B cell (primary cell): ENCODE results near the gene PDGFA. TPM values are rescaled to one million over a fixed set of nuclear protein-coding genes. Genes with fewer than 3 reads are reported as not detected.

ENCODE experiments used
- ATAC-seq: fragments of 200-7000 bp; cut with Tn5 transposase; one replicate; pipeline ENCODE4 v1.10.0; 2021; ENCODE audit warnings: low read depth, mild to moderate bottlenecking, moderate number of reproducible peaks, moderate library complexity
- CTCF ChIA-PET: fragments of 350-600 bp; sonication (Branson Sonifier 250); formaldehyde crosslinking; loops from one replicate; lab custom pipeline; 2021; ENCODE audit warnings: antibody characterized with exemption, inconsistent platforms; lab: Charles Lee
- POLR2A ChIA-PET: fragments of 350-600 bp; sonication (Branson Sonifier 250); formaldehyde crosslinking; loops from one replicate; lab custom pipeline; 2021; ENCODE audit warnings: antibody characterized with exemption; lab: Charles Lee
- DNase-seq: peaks from one replicate; pipeline ENCODE4 v3.0.0; 2013
- H2AFZ ChIP-seq: 2 replicates; pipeline ENCODE4 v1.6.1; 2012; ENCODE audit warnings: mild to moderate bottlenecking, low read depth, low read length; ENCODE audit not compliant: insufficient read depth, poor library complexity, severe bottlenecking
- H3K27ac ChIP-seq, 2 donors: 1 replicate in 1 of 2; 2 replicates in 1 of 2; pipeline ENCODE4 v1.5.1; 2012 to 2013; ENCODE audit warnings: low read length in 2 of 2, mild to moderate bottlenecking in 2 of 2, moderate library complexity in 1 of 2
- H3K27me3 ChIP-seq, 4 experiments: fragments of 200-600 bp in 1 of 4; sonication (generic) in 1 of 4; replicated peaks in 1 of 4; 1 replicate in 2 of 4; 2 replicates in 2 of 4; pipeline versions ENCODE4 v1.6.1 to v1.7.0; 2013 to 2016; ENCODE audit warnings: low read length in 3 of 4, mild to moderate bottlenecking in 2 of 4, mixed read lengths in 1 of 4, moderate library complexity in 1 of 4; ENCODE audit not compliant: insufficient read depth in 4 of 4, control insufficient read depth in 3 of 4; ENCODE audit errors: control extremely low read depth in 1 of 4
- H3K36me3 ChIP-seq, 2 experiments: replicated peaks in 1 of 2; 1 replicate in 1 of 2; 2 replicates in 1 of 2; pipeline versions ENCODE4 v1.6.1 to v1.7.1; 2013; ENCODE audit warnings: low read length in 1 of 2; ENCODE audit not compliant: insufficient read depth in 2 of 2, control insufficient read depth in 1 of 2; ENCODE audit errors: control extremely low read depth in 1 of 2, extremely low read depth in 1 of 2
- H3K4me1 ChIP-seq, 2 donors: fragments of 200-600 bp in 1 of 2; sonication (generic) in 1 of 2; 1 replicate in 1 of 2; 2 replicates in 1 of 2; pipeline versions ENCODE4 v1.5.1 to v1.6.1; 2013 to 2017; ENCODE audit warnings: low read length in 2 of 2; ENCODE audit not compliant: control insufficient read depth in 2 of 2, insufficient read depth in 2 of 2
- H3K4me2 ChIP-seq: replicated peaks from 2 replicates; pipeline ENCODE3; 2012; ENCODE audit warnings: mild to moderate bottlenecking, low read depth, low read length; ENCODE audit not compliant: poor library complexity, severe bottlenecking
- H3K4me3 ChIP-seq, 5 experiments: fragments of 200-600 bp in 1 of 5; sonication (generic) in 1 of 5; 1 replicate in 3 of 5; 2 replicates in 2 of 5; pipeline versions ENCODE4 v1.5.1 to v1.7.0; 2011 to 2016; ENCODE audit warnings: low read length in 4 of 5, mild to moderate bottlenecking in 4 of 5, low read depth in 2 of 5, control low read depth in 1 of 5, moderate library complexity in 1 of 5; ENCODE audit not compliant: insufficient read depth in 1 of 5; ENCODE audit errors: control extremely low read depth in 1 of 5, extremely low read depth in 1 of 5
- H3K79me2 ChIP-seq: fragments of 200-600 bp; sonication (generic); one replicate; pipeline ENCODE4 v1.6.0; 2016; ENCODE audit warnings: low read length; ENCODE audit not compliant: control insufficient read depth, insufficient read depth
- H3K9ac ChIP-seq: fragments of 200-600 bp; sonication (generic); 2 replicates; pipeline ENCODE4 v1.6.1; 2017; ENCODE audit warnings: mild to moderate bottlenecking, low read length, moderate library complexity
- H3K9me3 ChIP-seq, 3 donors: one replicate each; pipeline versions ENCODE4 v1.6.1 to v1.7.1; 2013; ENCODE audit warnings: low read length in 2 of 3; ENCODE audit not compliant: control insufficient read depth in 2 of 3, insufficient read depth in 1 of 3; ENCODE audit errors: control extremely low read depth in 1 of 3
- H4K20me1 ChIP-seq: 2 replicates; pipeline ENCODE4 v1.6.0; 2012; ENCODE audit warnings: mild to moderate bottlenecking, low read length; ENCODE audit not compliant: insufficient read depth, control insufficient read depth, poor library complexity, severe bottlenecking
- H3K27ac Mint-ChIP-seq: one replicate; pipeline ENCODE4 v1.8.0; 2021; ENCODE audit warnings: mixed read lengths
- H3K27me3 Mint-ChIP-seq: one replicate; pipeline ENCODE4 v1.8.0; 2021; ENCODE audit warnings: mixed read lengths
- H3K4me1 Mint-ChIP-seq: one replicate; pipeline ENCODE4 v1.8.0; 2021; ENCODE audit warnings: mixed read lengths
- H3K4me3 Mint-ChIP-seq: one replicate; pipeline ENCODE4 v1.8.0; 2021; ENCODE audit warnings: mixed read lengths
- H3K9me3 Mint-ChIP-seq: one replicate; pipeline ENCODE4 v1.8.0; 2022; ENCODE audit warnings: mixed read lengths; ENCODE audit not compliant: insufficient read depth
- CTCF ChIP-seq: fragments of 200-600 bp; IDR thresholded peaks from one replicate; pipeline ENCODE4 v1.8.0; 2022; ENCODE audit warnings: antibody characterized with exemption, mild to moderate bottlenecking
- EZH2 ChIP-seq: IDR thresholded peaks from 2 replicates; pipeline ENCODE4 v1.6.1; 2012; ENCODE audit warnings: borderline replicate concordance, low read depth, mild to moderate bottlenecking, moderate library complexity, low read length; ENCODE audit not compliant: insufficient read depth, poor library complexity, severe bottlenecking
- WGBS: methylation state at CpG from one replicate; pipeline ENCODE4 v1.1.5; 2013; ENCODE audit warnings: missing lambda C conversion rate; ENCODE audit not compliant: insufficient coverage; 5-methylcytosine and 5-hydroxymethylcytosine counted together
- intact Hi-C: fragments of 100-400 bp; cut with micrococcal nuclease; formaldehyde crosslinking; loops from one replicate; pipeline ENCODE4 v1.10.0; 2022
- polyA plus RNA-seq: library from polyadenylated mRNA; depleted of rRNA; stranded (reverse); fragments of >200 nt; gene quantifications from 2 replicates; pipeline ENCODE4 v1.2.3, GENCODE V29; 2012
- total RNA-seq, 2 donors: library from RNA; stranded (reverse); fragments of 120-200 nt in 1 of 2; gene quantifications; 1 replicate in 1 of 2; 2 replicates in 1 of 2; pipeline versions ENCODE4 v1.2.3 to v1.2.4, GENCODE V29; 2013 to 2022

The PDGFA gene
- total and polyA plus RNA-seq, 2 donors (not counting 1 experiment from before 2014, with no cell fraction given) = 0.36 to 1.5 TPM

DNA sequence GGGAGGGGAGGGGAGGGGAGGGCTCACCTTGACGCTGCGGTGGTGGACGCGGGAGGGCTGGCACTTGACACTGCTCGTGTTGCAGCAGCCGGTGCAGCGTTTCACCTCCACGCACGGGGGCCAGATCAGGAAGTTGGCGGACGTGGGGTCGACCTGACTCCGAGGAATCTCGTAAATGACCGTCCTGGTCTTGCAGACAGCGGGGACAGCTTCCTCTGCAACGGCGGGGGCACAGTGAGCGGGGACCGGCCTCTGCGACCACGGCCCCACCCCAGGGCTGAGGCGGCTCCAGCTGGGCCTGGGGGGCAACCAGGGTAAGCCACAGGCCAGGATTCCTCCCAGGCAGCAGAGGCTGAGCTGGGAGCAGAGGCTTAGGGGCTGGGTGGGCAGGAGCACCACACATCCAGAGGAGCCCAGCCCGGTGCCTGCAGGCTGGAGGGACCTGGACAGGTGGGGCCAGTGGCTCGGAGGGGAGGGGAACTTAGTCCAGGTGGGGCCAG is 8.8 kb downstream of the PDGFA start:
- H3K9me3 ChIP-seq = no peaks in the 10 kb centered on the region
- Mint-ChIP-seq H3K4me1 (no peaks in the 10 kb centered on the region), H3K27ac (no peak overlapping the region), H3K9me3 (no peaks in the 10 kb centered on the region), H3K4me3 (no peak overlapping the region), H3K27me3 (peaks cover 3% of the 10 kb centered on the region)
- no peak overlapping the region for H3K27ac ChIP-seq
- DNase-seq = no peak
- H3K27me3 ChIP-seq = no peaks in the 10 kb centered on the region
- no peak for ATAC-seq
- no peak overlapping the region for H3K9ac ChIP-seq
- no peaks in the 10 kb centered on the region for H3K79me2 ChIP-seq
- ChIA-PET CTCF (no interaction called here), POLR2A (no interaction called here)
- WGBS = 93% methylated on average over 25 of the region's 25 CpGs
- no peak overlapping the region for H3K4me3 ChIP-seq
- H2AFZ ChIP-seq = no peak overlapping the region
- TF ChIP-seq CTCF (no peak), EZH2 (no peak)
- no peaks in the 10 kb centered on the region for H4K20me1 ChIP-seq
- intact Hi-C loops = no loop called here
- no peaks in the 10 kb centered on the region for H3K36me3 ChIP-seq
- no peaks in the 10 kb centered on the region for H3K4me1 ChIP-seq
- no peak overlapping the region for H3K4me2 ChIP-seq

- Histone ChIP-seq H3K27ac (no peak overlapping the region), H4K20me1 (no peaks in the 10 kb centered on the region), H3K27me3 (no peaks in the 10 kb centered on the region), H3K79me2 (no peaks in the 10 kb centered on the region), H3K9me3 (no peaks in the 10 kb centered on the region), H3K9ac (no peak overlapping the region), H3K4me3 (no peak overlapping the region), H2AFZ (no peak overlapping the region), H3K4me2 (no peak overlapping the region), H3K4me1 (no peaks in the 10 kb centered on the region), H3K36me3 (no peaks in the 10 kb centered on the region)
- POLR2A ChIA-PET = no interaction called here
- no peaks in the 10 kb centered on the region for H3K4me1 Mint-ChIP-seq
- no peaks in the 10 kb centered on the region for H3K9me3 Mint-ChIP-seq
- H3K27ac Mint-ChIP-seq = no peak overlapping the region
- intact Hi-C loops = no loop called here
- H3K4me3 Mint-ChIP-seq = no peak overlapping the region
- H3K27me3 Mint-ChIP-seq = peaks cover 3% of the 10 kb centered on the region
- TF ChIP-seq EZH2 (no peak), CTCF (no peak)
- 93% methylated on average over 14 of the region's 17 CpGs for WGBS
- no peak for DNase-seq
- CTCF ChIA-PET = no interaction called here
- no peak for ATAC-seq
These were observed 9.5 kb downstream of the PDGFA start for GRCh38 chr7:510131-510481.
